WTC11 (cell line): ENCODE results near the gene ATP6AP1. TPM values are rescaled to one million over a fixed set of nuclear protein-coding genes. Genes with fewer than 3 reads are reported as not detected.

Experiments
- ATAC-seq: fragments of 200-7000 bp; cut with Tn5 transposase; 2 replicates; pipeline ENCODE4 v1.10.0; 2021; ENCODE audit warnings: mild to moderate bottlenecking, moderate library complexity
- CTCF ChIA-PET: fragments of 300-600 bp; sonication (Branson Sonifier 250); formaldehyde crosslinking; loops from one replicate; lab custom pipeline; 2021; ENCODE audit warnings: antibody characterized with exemption; lab: Charles Lee
- POLR2A ChIA-PET: fragments of 350-600 bp; sonication (Branson Sonifier 250); formaldehyde crosslinking; loops from one replicate; lab custom pipeline; 2021; ENCODE audit warnings: antibody characterized with exemption; lab: Charles Lee
- DNase-seq: peaks from one replicate; pipeline ENCODE4 v3.0.0; 2021; ENCODE audit warnings: low spot score
- H3K27ac Mint-ChIP-seq: 2 replicates; pipeline ENCODE4 v1.8.0; 2021; ENCODE audit warnings: mixed read lengths
- H3K27me3 Mint-ChIP-seq: 2 replicates; pipeline ENCODE4 v1.8.0; 2021; ENCODE audit warnings: low read depth, mild to moderate bottlenecking, moderate library complexity, mixed read lengths
- H3K36me3 Mint-ChIP-seq: 2 replicates; pipeline ENCODE4 v1.8.0; 2021; ENCODE audit warnings: mixed read lengths
- H3K4me1 Mint-ChIP-seq: 2 replicates; pipeline ENCODE4 v1.8.0; 2022; ENCODE audit warnings: mixed read lengths
- H3K4me3 Mint-ChIP-seq: 2 replicates; pipeline ENCODE4 v1.8.0; 2021; ENCODE audit warnings: mild to moderate bottlenecking, moderate library complexity, mixed read lengths
- H3K9me3 Mint-ChIP-seq: 2 replicates; pipeline ENCODE4 v1.8.0; 2021; ENCODE audit warnings: mixed read lengths
- AR ChIP-seq: fragments of 250-450 bp; sonication (Bioruptor Pico); IDR thresholded peaks from 2 replicates; pipeline ENCODE4 v1.9.0; 2021; ENCODE audit warnings: mild to moderate bottlenecking
- ATF6 ChIP-seq: sonication (generic); formaldehyde crosslinking; IDR thresholded peaks from 2 replicates; pipeline ENCODE4 v1.8.1; 2023; ENCODE audit warnings: mild to moderate bottlenecking, missing genetic modification reagents
- CREB1 ChIP-seq: sonication (generic); formaldehyde crosslinking; IDR thresholded peaks from 2 replicates; pipeline ENCODE4 v1.8.0; 2023; ENCODE audit warnings: mild to moderate bottlenecking, missing genetic modification reagents
- EMX1 ChIP-seq: fragments of 250-450 bp; sonication (Bioruptor Pico); IDR thresholded peaks from 2 replicates; pipeline ENCODE4 v1.8.0; 2021; ENCODE audit warnings: mild to moderate bottlenecking
- FOXK1 ChIP-seq: sonication (generic); formaldehyde crosslinking; IDR thresholded peaks from 2 replicates; pipeline ENCODE4 v1.8.0; 2022; ENCODE audit warnings: mild to moderate bottlenecking, moderate library complexity, missing genetic modification reagents
- FOXP4 ChIP-seq: sonication (generic); formaldehyde crosslinking; IDR thresholded peaks from 2 replicates; pipeline ENCODE4 v1.8.0; 2022; ENCODE audit warnings: mild to moderate bottlenecking, missing genetic modification reagents
- GRHL2 ChIP-seq: fragments of 250-450 bp; sonication (Bioruptor Pico); IDR thresholded peaks from 2 replicates; pipeline ENCODE4 v1.8.0; 2022; ENCODE audit warnings: mild to moderate bottlenecking, moderate library complexity; ENCODE audit not compliant: insufficient replicate concordance, severe bottlenecking
- GTF2I ChIP-seq: fragments of 250-450 bp; sonication (Bioruptor Pico); conservative IDR thresholded peaks from 2 replicates; pipeline ENCODE4 v1.4.0; 2021; ENCODE audit warnings: mild to moderate bottlenecking
- IRF2 ChIP-seq: sonication (generic); formaldehyde crosslinking; IDR thresholded peaks from 2 replicates; pipeline ENCODE4 v1.8.0; 2022; ENCODE audit warnings: low read depth, missing genetic modification reagents, borderline replicate concordance
- JUN ChIP-seq: sonication (generic); formaldehyde crosslinking; IDR thresholded peaks from 2 replicates; pipeline ENCODE4 v1.8.0; 2023; ENCODE audit warnings: mild to moderate bottlenecking, missing genetic modification reagents
- MLX ChIP-seq: sonication (generic); formaldehyde crosslinking; IDR thresholded peaks from 2 replicates; pipeline ENCODE4 v1.8.1; 2023; ENCODE audit warnings: mild to moderate bottlenecking, missing genetic modification reagents, moderate library complexity
- NFE2L1 ChIP-seq: sonication (generic); formaldehyde crosslinking; IDR thresholded peaks from 2 replicates; pipeline ENCODE4 v1.8.1; 2023; ENCODE audit warnings: missing genetic modification reagents
- NR1H2 ChIP-seq: sonication (generic); formaldehyde crosslinking; IDR thresholded peaks from 2 replicates; pipeline ENCODE4 v1.9.0; 2021; ENCODE audit warnings: mild to moderate bottlenecking, moderate library complexity, missing genetic modification reagents
- NR3C1 ChIP-seq: sonication (generic); formaldehyde crosslinking; conservative IDR thresholded peaks from 2 replicates; pipeline ENCODE4 v1.8.1; 2023; ENCODE audit warnings: low read depth, mild to moderate bottlenecking, missing genetic modification reagents
- PRDM15 ChIP-seq: sonication (generic); formaldehyde crosslinking; IDR thresholded peaks from 2 replicates; pipeline ENCODE4 v1.8.0; 2022; ENCODE audit warnings: missing genetic modification reagents
- RELA ChIP-seq: sonication (generic); formaldehyde crosslinking; IDR thresholded peaks from 2 replicates; pipeline ENCODE4 v1.8.1; 2022; ENCODE audit warnings: missing genetic modification reagents, mild to moderate bottlenecking, borderline replicate concordance
- SMAD3 ChIP-seq: sonication (generic); formaldehyde crosslinking; IDR thresholded peaks from 2 replicates; pipeline ENCODE4 v1.8.0; 2022; ENCODE audit warnings: missing genetic modification reagents, mild to moderate bottlenecking, borderline replicate concordance
- SP1 ChIP-seq: sonication (generic); formaldehyde crosslinking; conservative IDR thresholded peaks from 2 replicates; pipeline ENCODE4 v1.8.1; 2022; ENCODE audit warnings: missing genetic modification reagents
- TEAD1 ChIP-seq: sonication (generic); formaldehyde crosslinking; IDR thresholded peaks from 2 replicates; pipeline ENCODE4 v1.8.0; 2022; ENCODE audit warnings: mild to moderate bottlenecking, missing genetic modification reagents
- USF1 ChIP-seq: sonication (generic); formaldehyde crosslinking; IDR thresholded peaks from 2 replicates; pipeline ENCODE4 v1.8.0; 2022; ENCODE audit warnings: mild to moderate bottlenecking, missing genetic modification reagents
- ZMAT4 ChIP-seq: fragments of 250-450 bp; sonication (Bioruptor Pico); IDR thresholded peaks from 2 replicates; pipeline ENCODE4 v1.9.0; 2021; ENCODE audit warnings: mild to moderate bottlenecking
- ZNF232 ChIP-seq: sonication (generic); formaldehyde crosslinking; IDR thresholded peaks from 2 replicates; pipeline ENCODE4 v1.8.0; 2022; ENCODE audit warnings: mild to moderate bottlenecking, missing genetic modification reagents
- ZNF416 ChIP-seq: fragments of 250-450 bp; sonication (Bioruptor Pico); IDR thresholded peaks from 2 replicates; pipeline ENCODE4 v1.9.0; 2021; ENCODE audit warnings: mild to moderate bottlenecking, inconsistent platforms
- ZNF671 ChIP-seq: fragments of 250-450 bp; sonication (Bioruptor Pico); IDR thresholded peaks from 2 replicates; pipeline ENCODE4 v1.8.0; 2021; ENCODE audit warnings: mild to moderate bottlenecking
- total RNA-seq: library from RNA; stranded (reverse); gene quantifications from 3 replicates; pipeline ENCODE4 v1.2.3, GENCODE V29; 2021

The ATP6AP1 gene
- total RNA-seq, 1 experiment from 2014 or later = 43.9 TPM

GRCh38 chrX:154379569-154379951 is 48.9 kb upstream of the ATP6AP1 start (continued):
- TF ChIP-seq FOXP4 = no peak
- no peak for TF ChIP-seq EMX1 (CRISPR knock-in tag)
- no peak for TF ChIP-seq ZNF416 (CRISPR knock-in tag)
- no peak for TF ChIP-seq ZNF232
- TF ChIP-seq FOXK1 (CRISPR knock-in tag) = no peak
- TF ChIP-seq IRF2 (CRISPR knock-in tag) = no peak
- no peak for TF ChIP-seq NFE2L1 (CRISPR knock-in tag)
- TF ChIP-seq NR3C1 (CRISPR knock-in tag) = no peak

- H3K4me3 Mint-ChIP-seq = peak overlapping the region; percentile 85
- POLR2A ChIA-PET = interaction anchor here (0.6 to 3.3 kb wide), 3 partner anchors 9 to 152 kb away, joined by 3 to 13 read pairs (median 5); no protein-coding TSS in a partner anchor
- DNase-seq (no peak), ATAC-seq (no peak)
- H3K27ac Mint-ChIP-seq = peak overlapping the region; percentile 100
- H3K27me3 Mint-ChIP-seq = peaks cover 6% of the 10 kb centered on the region
- H3K9me3 Mint-ChIP-seq = no peaks in the 10 kb centered on the region
- H3K36me3 Mint-ChIP-seq = peaks cover 9% of the 10 kb centered on the region
- TF ChIP-seq GTF2I = no peak
- TF ChIP-seq PRDM15 (CRISPR knock-in tag) = no peak
- TF ChIP-seq NFE2L1 (CRISPR knock-in tag) = no peak
- no peak for TF ChIP-seq SP1
- no peak for TF ChIP-seq AR (CRISPR knock-in tag)
- TF ChIP-seq NR1H2 (CRISPR knock-in tag) = no peak
- TF ChIP-seq TEAD1 = no peak
- TF ChIP-seq JUN (CRISPR knock-in tag) = no peak
- no peak for TF ChIP-seq ZNF671 (CRISPR knock-in tag)
- TF ChIP-seq RELA (CRISPR knock-in tag) = no peak
- no peak for TF ChIP-seq SMAD3
- TF ChIP-seq, all 79 proteins: peak for 0
- peaks cover 26% of the 10 kb centered on the region for H3K4me1 Mint-ChIP-seq
- CTCF ChIA-PET = no interaction called here
These were observed 48.3 kb upstream of the ATP6AP1 start for GRCh38 chrX:154380153-154380552.

- no peaks in the 10 kb centered on the region for H3K9me3 Mint-ChIP-seq
- peak overlapping the region; percentile 100 for H3K27ac Mint-ChIP-seq
- peaks cover 5% of the 10 kb centered on the region; the same call in 1 of the 2 replicates for H3K27me3 Mint-ChIP-seq
- H3K4me1 Mint-ChIP-seq = peaks cover 26% of the 10 kb centered on the region
- ChIA-PET POLR2A (interaction anchor here (0.6 to 3.3 kb wide), 3 partner anchors 10 to 574 kb away, joined by 5 to 13 read pairs (median 8); no protein-coding TSS in a partner anchor), CTCF (no interaction called here)
- H3K4me3 Mint-ChIP-seq = peak overlapping the region; percentile 85
- ATAC-seq (no peak), DNase-seq (no peak)
- peaks cover 9% of the 10 kb centered on the region for H3K36me3 Mint-ChIP-seq
- no peak for TF ChIP-seq CREB1 (CRISPR knock-in tag)
- TF ChIP-seq GRHL2 (CRISPR knock-in tag) = no peak
- TF ChIP-seq MLX (CRISPR knock-in tag) = no peak
- no peak for TF ChIP-seq GTF2I
- no peak for TF ChIP-seq ZMAT4 (CRISPR knock-in tag)
- TF ChIP-seq ZNF416 (CRISPR knock-in tag) = no peak
- TF ChIP-seq ATF6 (CRISPR knock-in tag) = no peak
- TF ChIP-seq USF1 (CRISPR knock-in tag) = no peak
These were observed 47.7 kb upstream of the ATP6AP1 start for GRCh38 chrX:154380787-154381186.
